Keratinocyte (primary cell): ENCODE data around the gene MED27. TPM values are rescaled to one million over a fixed set of nuclear protein-coding genes. Genes with fewer than 3 reads are reported as not detected.

Source experiments
- DNase-seq: peaks from one replicate; pipeline ENCODE4 v3.0.0-alpha.2; 2011; ENCODE audit warnings: low read depth, missing footprints, low spot score
- FAIRE-seq: peaks from 2 replicates; lab custom pipeline; 2011; peaks lifted over from hg19 to GRCh38; lab: Jason Lieb, UNC
- H2AFZ ChIP-seq: 2 replicates; pipeline ENCODE4 v1.6.0; 2012; ENCODE audit warnings: low read length, control low read depth, inconsistent platforms; ENCODE audit not compliant: control insufficient read depth
- H3K27ac ChIP-seq: 2 replicates; pipeline ENCODE4 v1.5.1; 2011; ENCODE audit warnings: low read length; ENCODE audit not compliant: control insufficient read depth, insufficient read depth
- H3K27me3 ChIP-seq: 3 replicates; pipeline ENCODE4 v1.6.0; 2011; ENCODE audit warnings: low read length; ENCODE audit not compliant: control insufficient read depth, insufficient read depth; ENCODE audit errors: extremely low read depth
- H3K36me3 ChIP-seq, 2 experiments: 2 replicates in 1 of 2; 3 replicates in 1 of 2; pipeline ENCODE4 v1.5.1; 2011; ENCODE audit warnings: low read length in 2 of 2, mild to moderate bottlenecking in 1 of 2; ENCODE audit not compliant: control insufficient read depth in 2 of 2, insufficient read depth in 2 of 2; ENCODE audit errors: extremely low read depth in 1 of 2
- H3K4me1 ChIP-seq: 3 replicates; pipeline ENCODE4 v1.5.1; 2011; ENCODE audit warnings: low read length; ENCODE audit not compliant: control insufficient read depth, insufficient read depth; ENCODE audit errors: extremely low read depth
- H3K4me2 ChIP-seq: 3 replicates; pipeline ENCODE4 v1.6.0; 2011; ENCODE audit warnings: low read depth, low read length; ENCODE audit not compliant: control insufficient read depth, insufficient read depth; ENCODE audit errors: extremely low read depth
- H3K4me3 ChIP-seq, 3 experiments: fragments of 200-600 bp in 1 of 3; sonication (generic) in 1 of 3; 2 replicates in 2 of 3; 3 replicates in 1 of 3; pipeline ENCODE4 v1.5.1; 2011 to 2016; ENCODE audit warnings: low read length in 3 of 3, mild to moderate bottlenecking in 3 of 3, control low read depth in 2 of 3, inconsistent platforms in 1 of 3, low read depth in 1 of 3, mixed read lengths in 1 of 3, mixed run types in 1 of 3, moderate library complexity in 1 of 3; ENCODE audit not compliant: control insufficient read depth in 2 of 3, insufficient read depth in 2 of 3; ENCODE audit errors: extremely low read depth in 1 of 3
- H3K79me2 ChIP-seq: 2 replicates; pipeline ENCODE4 v1.6.0; 2012; ENCODE audit warnings: low read length; ENCODE audit not compliant: control insufficient read depth, insufficient read depth
- H3K9ac ChIP-seq: 3 replicates; pipeline ENCODE4 v1.6.0; 2011; ENCODE audit warnings: low read length; ENCODE audit not compliant: control insufficient read depth, insufficient read depth; ENCODE audit errors: extremely low read depth
- H3K9me1 ChIP-seq: 3 replicates; pipeline ENCODE4 v1.6.0; 2011; ENCODE audit warnings: low read length; ENCODE audit not compliant: control insufficient read depth, insufficient read depth; ENCODE audit errors: extremely low read depth
- H3K9me3 ChIP-seq: 2 replicates; pipeline ENCODE4 v1.5.1; 2012; ENCODE audit warnings: low read depth, low read length; ENCODE audit not compliant: control insufficient read depth
- H4K20me1 ChIP-seq: 3 replicates; pipeline ENCODE4 v1.6.0; 2011; ENCODE audit warnings: low read length; ENCODE audit not compliant: control insufficient read depth, insufficient read depth; ENCODE audit errors: extremely low read depth
- EZH2 ChIP-seq: IDR thresholded peaks from one replicate; pipeline ENCODE4 v1.6.1; 2012; ENCODE audit warnings: inconsistent platforms, mild to moderate bottlenecking, low read length, moderate library complexity
- dilution Hi-C: fragments of 300-500 bp; cut with MboI; formaldehyde crosslinking; loops from one replicate; pipeline ENCODE4 v1.7.0; 2020; ENCODE audit warnings: low sequenced_read_pairs; ENCODE audit not compliant: extremely low pct_ligation_motif_present
- polyA plus RNA-seq, 5 experiments: library from polyadenylated mRNA; depleted of rRNA in 3 of 5; stranded (reverse) in 3 of 5; stranded (forward) in 1 of 5; unstranded in 1 of 5; fragments of >200 nt; gene quantifications; 1 replicate in 1 of 5; 2 replicates in 3 of 5; 3 replicates in 1 of 5; pipeline versions ENCODE4 v1.2.1 to v1.2.3, GENCODE V29; 2011 to 2012; ENCODE audit warnings: missing spikeins in 2 of 5, low read depth in 1 of 5, low replicate concordance in 1 of 5
- TF ChIP-seq, protein P1 (sequence below), 3 experiments: IDR thresholded peaks in 1 of 3; conservative IDR thresholded peaks in 1 of 3; optimal IDR thresholded peaks in 1 of 3; 2 replicates in 2 of 3; 3 replicates in 1 of 3; pipeline versions ENCODE3 to v1.5.1; 2011; ENCODE audit warnings: low read length in 3 of 3, mild to moderate bottlenecking in 3 of 3, moderate library complexity in 2 of 3, control low read depth in 1 of 3, inconsistent platforms in 1 of 3; ENCODE audit not compliant: insufficient read depth in 2 of 3; ENCODE audit errors: extremely low read depth in 1 of 3

The MED27 gene
- polyA plus RNA-seq, 1 donor (not counting 4 experiments of a cell fraction or from before 2014, with no cell fraction given), result 39.0 TPM

DNA sequence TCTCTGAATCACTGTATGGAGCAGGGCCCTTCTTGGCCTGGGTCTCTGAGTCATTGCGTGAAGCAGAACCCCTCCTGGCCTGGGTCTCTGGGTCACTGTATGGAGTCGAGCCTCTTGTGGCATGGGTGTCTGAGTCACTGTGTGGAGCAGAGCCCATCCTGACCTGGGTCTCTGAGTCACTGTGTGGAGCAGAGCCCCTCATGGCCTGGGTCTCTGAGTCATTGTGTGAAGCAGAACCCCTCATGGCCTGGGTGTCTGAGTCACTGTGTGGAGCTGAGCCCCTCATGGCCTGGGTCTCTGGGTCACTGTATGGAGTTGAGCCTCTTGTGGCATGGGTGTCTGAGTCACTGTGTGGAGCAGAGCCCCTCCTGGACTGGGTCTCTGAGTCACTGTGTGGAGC is 245.8 kb downstream of the MED27 start:
- Histone ChIP-seq H3K4me1 (no peaks in the 10 kb centered on the region), H4K20me1 (no peaks in the 10 kb centered on the region), H3K27me3 (peaks cover 55% of the 10 kb centered on the region), H3K9me1 (no peaks in the 10 kb centered on the region), H2AFZ (no peak overlapping the region), H3K4me3 (no peak overlapping the region), H3K9me3 (peaks cover 17% of the 10 kb centered on the region), H3K79me2 (no peaks in the 10 kb centered on the region), H3K27ac (no peak overlapping the region), H3K36me3 (no peaks in the 10 kb centered on the region), H3K9ac (no peak overlapping the region), H3K4me2 (no peak overlapping the region)
- FAIRE-seq (no peak), DNase-seq (no peak)
- dilution Hi-C loops, result no loop called here
- TF ChIP-seq, protein P1, sequence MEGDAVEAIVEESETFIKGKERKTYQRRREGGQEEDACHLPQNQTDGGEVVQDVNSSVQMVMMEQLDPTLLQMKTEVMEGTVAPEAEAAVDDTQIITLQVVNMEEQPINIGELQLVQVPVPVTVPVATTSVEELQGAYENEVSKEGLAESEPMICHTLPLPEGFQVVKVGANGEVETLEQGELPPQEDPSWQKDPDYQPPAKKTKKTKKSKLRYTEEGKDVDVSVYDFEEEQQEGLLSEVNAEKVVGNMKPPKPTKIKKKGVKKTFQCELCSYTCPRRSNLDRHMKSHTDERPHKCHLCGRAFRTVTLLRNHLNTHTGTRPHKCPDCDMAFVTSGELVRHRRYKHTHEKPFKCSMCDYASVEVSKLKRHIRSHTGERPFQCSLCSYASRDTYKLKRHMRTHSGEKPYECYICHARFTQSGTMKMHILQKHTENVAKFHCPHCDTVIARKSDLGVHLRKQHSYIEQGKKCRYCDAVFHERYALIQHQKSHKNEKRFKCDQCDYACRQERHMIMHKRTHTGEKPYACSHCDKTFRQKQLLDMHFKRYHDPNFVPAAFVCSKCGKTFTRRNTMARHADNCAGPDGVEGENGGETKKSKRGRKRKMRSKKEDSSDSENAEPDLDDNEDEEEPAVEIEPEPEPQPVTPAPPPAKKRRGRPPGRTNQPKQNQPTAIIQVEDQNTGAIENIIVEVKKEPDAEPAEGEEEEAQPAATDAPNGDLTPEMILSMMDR (optimal IDR thresholded peaks at IDR 0.05 in 1 of 3, IDR thresholded peaks at IDR 0.05 in 1 of 3, conservative IDR thresholded peaks at IDR 0.05 in 1 of 3; ENCODE audit: extremely low read depth in 1 of 3, insufficient read depth in 2 of 3, low read length in 3 of 3), result no peak
- TF ChIP-seq EZH2, result no peak

DNA sequence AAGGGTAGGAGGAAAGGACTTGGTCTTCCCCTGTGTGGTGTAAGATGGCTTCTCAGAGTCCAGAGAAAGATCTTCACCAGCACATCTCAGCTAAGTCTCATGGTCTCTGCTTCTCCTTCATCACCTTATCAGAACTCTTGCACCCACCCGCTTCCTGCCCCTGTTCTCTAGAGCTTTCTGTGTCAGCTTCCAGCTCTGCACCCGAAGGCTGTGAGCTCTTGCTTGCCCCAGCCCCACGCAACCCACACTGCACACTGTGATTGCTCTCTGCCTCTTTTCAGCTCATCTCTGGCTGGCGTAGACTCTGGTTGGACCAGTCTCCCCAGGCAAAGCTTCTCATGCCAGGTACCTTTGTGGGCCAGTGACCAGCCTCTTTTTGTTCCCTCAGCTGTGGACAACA is 246.6 kb downstream of the MED27 start:
- Histone ChIP-seq H2AFZ (no peak overlapping the region), H3K27me3 (peaks cover 47% of the 10 kb centered on the region), H3K4me2 (no peak overlapping the region), H3K9me1 (no peaks in the 10 kb centered on the region), H3K9me3 (peaks cover 17% of the 10 kb centered on the region), H3K79me2 (no peaks in the 10 kb centered on the region), H3K27ac (no peak overlapping the region), H4K20me1 (no peaks in the 10 kb centered on the region), H3K4me1 (no peaks in the 10 kb centered on the region), H3K4me3 (no peak overlapping the region), H3K9ac (no peak overlapping the region), H3K36me3 (no peaks in the 10 kb centered on the region)
- dilution Hi-C loops, result no loop called here
- TF ChIP-seq, protein P1 (optimal IDR thresholded peaks at IDR 0.05 in 1 of 3, IDR thresholded peaks at IDR 0.05 in 1 of 3, conservative IDR thresholded peaks at IDR 0.05 in 1 of 3; ENCODE audit: extremely low read depth in 1 of 3, insufficient read depth in 2 of 3, low read length in 3 of 3), result no peak
- no peak for TF ChIP-seq EZH2
- FAIRE-seq (no peak), DNase-seq (no peak)
